ENCODE measurements around the gene DNAJB2. TPM values are rescaled to one million over a fixed set of nuclear protein-coding genes. Genes with fewer than 3 reads are reported as not detected.
A peak's percentile ranks its signal among the peaks of the same experiment; 100 is the strongest.

DNAJB2 gene
- total RNA-seq = 10 to 100 TPM; 48.2 to 49.0 TPM

- H3K9me3 Mint-ChIP-seq (ENCODE audit: low read depth) = no peaks in the 10 kb centered on the region
- ATAC-seq (peak; percentile 90), DNase-seq (peak; percentile 99)
- H3K27me3 Mint-ChIP-seq = no peaks in the 10 kb centered on the region
- H3K27ac Mint-ChIP-seq = peak within 1 kb of the TSS; percentile 96
- peaks cover 12% of the 10 kb centered on the region for H3K36me3 Mint-ChIP-seq
- peaks cover 32% of the 10 kb centered on the region for H3K4me1 Mint-ChIP-seq
- CTCF ChIA-PET = interaction anchor here (0.6 to 14.8 kb wide), 28 partner anchors 10 to 381 kb away, joined by 3 to 260 read pairs (median 4); partner anchors contain the start of genes GLB1L, NHEJ1, STK16 and TUBA4A
- peak within 1 kb of the TSS; percentile 94 for H3K4me3 Mint-ChIP-seq
Observed at GRCh38 chr2:219279151-219279915, at the start of gene DNAJB2. Gene DNAJB2, plus strand, starts transcription at chr2:219279366. Its CDS starts 468 bp downstream, at chr2:219279834.

DNA sequence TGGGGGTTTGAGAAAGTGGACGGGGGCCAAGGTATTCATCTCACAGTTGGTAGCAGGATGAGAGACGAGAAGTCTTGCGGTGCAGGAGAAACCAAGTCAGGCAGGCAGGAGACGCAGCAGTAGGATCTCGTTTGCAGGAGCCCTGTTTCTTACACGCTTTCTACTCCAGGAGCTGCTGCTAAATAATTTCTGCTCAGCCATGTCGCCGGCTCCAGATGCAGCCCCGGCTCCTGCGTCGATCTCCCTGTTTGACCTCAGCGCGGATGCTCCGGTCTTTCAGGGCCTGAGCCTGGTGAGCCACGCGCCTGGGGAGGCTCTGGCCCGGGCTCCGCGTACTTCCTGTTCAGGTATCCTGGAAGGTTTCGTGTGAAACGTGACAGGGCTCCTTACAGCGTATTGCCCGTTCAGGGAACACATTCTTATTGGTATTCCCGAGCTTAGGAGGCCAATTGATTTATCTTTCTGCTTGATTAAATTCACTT lies 49.1 kb upstream of the DNAJB2 start:
- Mint-ChIP-seq H3K9me3 (ENCODE audit: low read depth) (no peaks in the 10 kb centered on the region), H3K27me3 (no peaks in the 10 kb centered on the region), H3K36me3 (peaks cover 51% of the 10 kb centered on the region), H3K4me1 (peaks cover 63% of the 10 kb centered on the region), H3K4me3 (peak overlapping the region; percentile 98), H3K27ac (peak overlapping the region; percentile 95)
- ATAC-seq (peak; percentile 14), DNase-seq (peak; percentile 73)
- CTCF ChIA-PET = interaction anchor here (0.7 to 3.3 kb wide), 17 partner anchors 9 to 70 kb away, joined by 3 to 24 read pairs (median 8); partner anchors contain the start of genes ABCB6, GLB1L, NHEJ1 and STK16

DNA sequence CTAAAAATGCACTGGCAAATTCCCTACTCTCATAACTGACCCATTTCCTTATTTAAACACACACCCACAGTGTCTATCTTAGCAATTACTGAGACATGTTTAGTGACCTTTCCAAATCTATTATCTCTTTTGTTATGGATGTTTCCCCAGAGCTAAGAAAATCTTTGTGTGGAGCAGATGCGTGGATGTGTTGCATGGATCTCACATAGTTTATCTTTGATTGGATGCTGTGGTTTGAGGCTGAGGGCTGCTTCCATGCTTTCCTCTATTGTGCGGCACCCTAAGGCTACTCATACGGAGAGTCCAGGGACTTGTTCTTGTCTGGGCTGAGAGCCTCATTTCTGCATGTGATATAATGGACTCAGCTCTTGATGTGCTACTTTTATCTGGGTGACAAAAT lies 44.8 kb upstream of the DNAJB2 start:
- no peaks in the 10 kb centered on the region for H3K27me3 Mint-ChIP-seq
- CTCF ChIA-PET = interaction anchor here (0.8 kb wide), 1 partner anchor 20 kb away, joined by 3 read pairs; no protein-coding TSS in a partner anchor

DNA sequence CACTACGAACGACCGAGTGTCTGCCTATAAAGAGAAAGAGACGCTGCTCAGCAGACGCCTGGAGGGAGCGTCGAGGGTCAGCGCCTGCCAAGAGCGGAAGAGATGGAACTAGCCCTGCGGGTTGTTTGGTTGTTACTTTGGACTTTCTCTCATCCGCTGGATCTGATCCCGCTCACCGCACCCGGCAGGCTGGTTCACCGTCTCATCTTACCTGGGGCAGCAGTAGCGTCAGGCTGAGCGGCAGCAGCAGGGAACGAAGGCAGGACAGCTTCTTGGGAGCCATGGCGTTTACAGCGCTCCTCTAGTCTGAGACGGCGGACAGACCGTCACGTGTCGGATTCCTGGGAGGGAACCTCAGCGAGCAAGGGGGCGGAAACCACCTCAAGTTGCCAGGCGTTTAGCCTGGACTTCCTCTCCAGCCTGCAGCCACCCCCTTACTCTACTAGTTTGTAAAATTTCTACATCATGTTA lies 35.8 kb upstream of the DNAJB2 start:
- peaks cover 19% of the 10 kb centered on the region for H3K36me3 Mint-ChIP-seq
- H3K27me3 Mint-ChIP-seq = no peaks in the 10 kb centered on the region
- no peak for ATAC-seq
- no peak for DNase-seq
- no peak overlapping the region for H3K4me3 Mint-ChIP-seq
- CTCF ChIA-PET = no interaction called here
- H3K9me3 Mint-ChIP-seq (ENCODE audit: low read depth) = no peaks in the 10 kb centered on the region
- peaks cover 42% of the 10 kb centered on the region for H3K4me1 Mint-ChIP-seq
- no peak overlapping the region for H3K27ac Mint-ChIP-seq

More for the DNA sequence above, 44.8 kb upstream of the DNAJB2 start:
- DNase-seq (no peak), ATAC-seq (no peak)
- Mint-ChIP-seq H3K36me3 (peaks cover 54% of the 10 kb centered on the region), H3K4me1 (peaks cover 33% of the 10 kb centered on the region), H3K27ac (no peak overlapping the region), H3K4me3 (no peak overlapping the region), H3K9me3 (ENCODE audit: low read depth) (no peaks in the 10 kb centered on the region)

DNA sequence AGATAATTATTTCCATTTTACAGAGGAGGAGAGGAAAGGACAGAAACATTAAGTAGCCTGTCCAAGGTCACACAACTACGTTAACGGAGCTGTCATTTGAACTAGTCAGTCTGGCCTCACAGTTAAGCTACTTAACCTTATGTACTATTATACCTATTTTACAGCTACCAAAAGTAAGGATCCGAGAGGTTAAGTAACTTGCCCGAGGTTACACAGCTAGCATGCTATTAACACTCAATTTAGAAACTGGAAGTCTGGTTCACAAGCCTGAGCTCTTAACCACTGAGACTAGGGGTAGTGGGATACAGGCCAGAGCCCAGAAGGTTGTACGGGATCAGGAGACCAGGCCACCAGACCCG lies 34.4 kb upstream of the DNAJB2 start:
- CTCF ChIA-PET = interaction anchor here (0.7 to 2.7 kb wide), 15 partner anchors 10 to 347 kb away, joined by 3 to 25 read pairs (median 6); partner anchors contain the start of genes ANKZF1, ATG9A, DNAJB2 and NHEJ1
- ATAC-seq = no peak
- DNase-seq = no peak
- Mint-ChIP-seq H3K27me3 (no peaks in the 10 kb centered on the region), H3K36me3 (peaks cover 32% of the 10 kb centered on the region), H3K4me1 (peaks cover 56% of the 10 kb centered on the region), H3K27ac (peak overlapping the region; percentile 100), H3K4me3 (peak overlapping the region; percentile 99), H3K9me3 (ENCODE audit: low read depth) (no peaks in the 10 kb centered on the region)

GRCh38 chr2:219245148-219245898 lies 33.8 kb upstream of the DNAJB2 start, which contains the start of the genes GLB1L and STK16:
Gene GLB1L, minus strand, starts transcription at chr2:219245444. Its CDS starts 1,871 bp downstream, at chr2:219243573.
Gene STK16, plus strand, starts transcription at chr2:219245479. Its CDS starts 521 bp downstream, at chr2:219246000.
- peak; percentile 75 for ATAC-seq
- Mint-ChIP-seq H3K36me3 (peaks cover 38% of the 10 kb centered on the region), H3K27ac (peak within 1 kb of the TSS; percentile 100), H3K4me3 (peak within 1 kb of the TSS; percentile 99), H3K4me1 (peaks cover 61% of the 10 kb centered on the region), H3K9me3 (ENCODE audit: low read depth) (no peaks in the 10 kb centered on the region), H3K27me3 (no peaks in the 10 kb centered on the region)
- peak; percentile 94 for DNase-seq
- CTCF ChIA-PET = interaction anchor here (0.7 to 2.7 kb wide), 16 partner anchors 9 to 348 kb away, joined by 3 to 25 read pairs (median 6); partner anchors contain the start of genes ANKZF1, ATG9A, DNAJB2 and DNPEP

DNA sequence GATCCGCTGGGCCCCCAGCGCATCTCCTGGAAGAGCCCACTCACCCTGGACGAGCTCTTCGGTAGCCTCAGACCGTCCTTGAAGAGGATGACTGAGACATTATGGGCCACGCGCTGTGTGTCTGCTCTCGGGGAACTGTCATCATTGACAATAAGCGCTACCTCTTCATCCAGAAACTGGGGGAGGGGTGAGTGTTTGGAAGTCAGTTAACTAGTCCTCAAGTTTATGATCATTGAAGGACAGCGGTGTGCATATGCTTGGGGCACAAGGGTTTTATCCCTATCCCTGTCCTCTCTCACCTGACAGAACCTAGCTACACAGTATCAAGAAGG lies 33.3 kb upstream of the DNAJB2 start:
- H3K4me1 Mint-ChIP-seq = peaks cover 67% of the 10 kb centered on the region
- peak; percentile 48 for DNase-seq
- no peaks in the 10 kb centered on the region for H3K9me3 Mint-ChIP-seq (ENCODE audit: low read depth)
- H3K4me3 Mint-ChIP-seq = peak overlapping the region; percentile 99
- CTCF ChIA-PET = interaction anchor here (1.2 to 2.7 kb wide), 9 partner anchors 9 to 142 kb away, joined by 3 to 25 read pairs (median 9); partner anchors contain the start of genes ANKZF1, ATG9A, DNAJB2 and DNPEP
- peaks cover 43% of the 10 kb centered on the region for H3K36me3 Mint-ChIP-seq
- no peak for ATAC-seq
- peak overlapping the region; percentile 100 for H3K27ac Mint-ChIP-seq
- H3K27me3 Mint-ChIP-seq = no peaks in the 10 kb centered on the region

GRCh38 chr2:219246559-219246958 lies 32.6 kb upstream of the DNAJB2 start:
- no peaks in the 10 kb centered on the region for H3K27me3 Mint-ChIP-seq
- H3K4me3 Mint-ChIP-seq = peak overlapping the region; percentile 99
- H3K9me3 Mint-ChIP-seq (ENCODE audit: low read depth) = no peaks in the 10 kb centered on the region
- CTCF ChIA-PET = interaction anchor here (2.7 kb wide), 2 partner anchors 8 to 48 kb away, joined by 19 to 25 read pairs; partner anchors contain the start of gene TUBA4A
- H3K36me3 Mint-ChIP-seq = peaks cover 50% of the 10 kb centered on the region
- H3K4me1 Mint-ChIP-seq = peaks cover 74% of the 10 kb centered on the region
- DNase-seq (peak; percentile 43), ATAC-seq (no peak)
- H3K27ac Mint-ChIP-seq = peak overlapping the region; percentile 100

DNA sequence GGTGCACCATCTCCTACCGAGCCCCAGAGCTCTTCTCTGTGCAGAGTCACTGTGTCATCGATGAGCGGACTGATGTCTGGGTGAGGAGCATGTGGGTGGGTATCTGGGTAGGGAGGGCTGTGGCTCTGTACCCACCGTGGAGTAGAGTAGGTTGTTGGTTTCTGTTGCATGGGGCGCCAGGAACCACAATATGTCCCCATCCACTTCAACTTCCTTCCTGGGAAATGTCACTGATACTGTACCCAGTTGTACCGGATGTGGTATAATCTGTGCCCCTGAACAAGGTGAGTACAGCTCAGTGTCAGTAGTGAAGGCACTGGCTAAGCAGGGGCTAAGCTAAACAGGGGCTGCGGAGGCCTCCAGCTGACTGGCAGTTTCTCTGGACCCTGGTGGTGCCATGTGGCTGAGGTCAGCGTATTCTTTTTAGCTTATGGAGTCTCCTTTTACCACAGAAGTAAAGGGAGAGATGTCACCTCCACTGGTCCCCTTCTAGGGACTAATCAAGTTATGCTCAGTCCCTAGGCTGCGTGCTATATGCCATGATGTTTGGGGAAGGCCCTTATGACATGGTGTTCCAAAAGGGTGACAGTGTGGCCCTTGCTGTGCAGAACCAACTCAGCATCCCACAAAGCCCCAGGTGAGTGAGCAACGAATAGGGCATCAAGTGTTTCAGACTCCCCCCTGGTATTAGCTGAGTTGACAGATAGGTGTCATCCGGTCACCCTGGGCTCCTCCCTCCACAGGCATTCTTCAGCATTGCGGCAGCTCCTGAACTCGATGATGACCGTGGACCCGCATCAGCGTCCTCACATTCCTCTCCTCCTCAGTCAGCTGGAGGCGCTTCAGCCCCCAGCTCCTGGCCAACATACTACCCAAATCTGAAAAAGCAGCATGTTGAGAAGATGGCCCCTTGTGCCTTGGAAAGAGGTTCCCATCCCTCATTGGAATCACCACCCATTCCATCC lies 31.2 kb upstream of the DNAJB2 start:
- CTCF ChIA-PET = interaction anchor here (0.7 to 3.5 kb wide), 12 partner anchors 9 to 88 kb away, joined by 3 to 31 read pairs (median 5); partner anchors contain the start of genes ANKZF1, ATG9A, CNPPD1 and DNAJB2
- Mint-ChIP-seq H3K27ac (peak overlapping the region; percentile 100), H3K4me1 (peaks cover 81% of the 10 kb centered on the region), H3K9me3 (ENCODE audit: low read depth) (no peaks in the 10 kb centered on the region), H3K27me3 (no peaks in the 10 kb centered on the region), H3K36me3 (peaks cover 60% of the 10 kb centered on the region), H3K4me3 (peak overlapping the region; percentile 99)
- DNase-seq (peak; percentile 84), ATAC-seq (peak; percentile 38)

GRCh38 chr2:219248845-219249202 lies 30.3 kb upstream of the DNAJB2 start:
- CTCF ChIA-PET = interaction anchor here (1.1 to 3.5 kb wide), 9 partner anchors 19 to 89 kb away, joined by 4 to 31 read pairs (median 7); partner anchors contain the start of genes ANKZF1, ATG9A, CNPPD1 and DNAJB2
- peak overlapping the region; percentile 99 for H3K4me3 Mint-ChIP-seq

DNA sequence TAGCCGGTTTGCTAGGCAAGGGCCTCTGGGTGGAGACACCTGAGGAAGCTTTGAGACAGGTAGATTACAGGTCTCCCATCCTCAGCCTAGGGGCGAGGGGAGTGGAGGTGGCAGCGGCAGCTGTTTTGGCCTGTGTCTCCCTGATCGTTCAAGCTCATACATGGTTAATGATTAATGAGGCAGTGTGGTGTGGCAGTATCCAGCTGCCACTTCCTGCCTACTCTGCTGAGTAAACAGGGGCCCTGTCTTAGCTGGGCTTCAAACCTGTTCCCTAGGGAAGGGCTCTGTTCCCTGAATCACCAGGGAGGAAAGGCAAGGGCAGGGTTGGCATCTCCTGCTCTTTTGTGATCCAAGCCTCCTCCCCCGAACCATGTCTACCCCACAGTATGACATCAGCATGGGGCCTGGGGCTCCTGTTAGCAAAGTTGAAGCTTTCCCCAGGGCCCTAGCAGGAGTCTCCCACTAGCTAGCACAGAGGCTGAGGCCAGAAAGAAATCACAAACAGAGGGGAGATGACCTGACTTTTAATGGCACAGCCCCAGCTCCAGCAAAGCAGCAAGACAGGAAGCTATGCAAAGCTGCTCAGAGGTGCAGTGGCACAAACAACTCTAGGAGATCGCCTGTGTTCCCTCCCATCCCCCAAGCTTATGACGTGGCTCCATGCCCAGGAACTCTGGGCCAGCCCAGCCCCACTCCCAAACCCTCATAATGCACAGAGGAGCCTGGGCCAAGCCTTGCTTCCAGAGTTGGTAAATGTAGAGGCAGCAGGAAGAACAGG lies 29.8 kb upstream of the DNAJB2 start:
- Mint-ChIP-seq H3K9me3 (ENCODE audit: low read depth) (no peaks in the 10 kb centered on the region), H3K27me3 (no peaks in the 10 kb centered on the region), H3K4me1 (peaks cover 73% of the 10 kb centered on the region), H3K27ac (peak overlapping the region; percentile 100), H3K36me3 (peaks cover 60% of the 10 kb centered on the region), H3K4me3 (peak overlapping the region; percentile 99)
- peak; percentile 72 for DNase-seq
- CTCF ChIA-PET = interaction anchor here (0.7 to 3.5 kb wide), 15 partner anchors 10 to 269 kb away, joined by 3 to 31 read pairs (median 5); partner anchors contain the start of genes ANKZF1, ATG9A, CNPPD1 and DNAJB2
- no peak for ATAC-seq

More at GRCh38 chr2:219248845-219249202, 30.3 kb upstream of the DNAJB2 start:
- Mint-ChIP-seq H3K27me3 (no peaks in the 10 kb centered on the region), H3K4me1 (peaks cover 77% of the 10 kb centered on the region), H3K27ac (peak overlapping the region; percentile 100), H3K36me3 (peaks cover 60% of the 10 kb centered on the region), H3K9me3 (ENCODE audit: low read depth) (no peaks in the 10 kb centered on the region)
- ATAC-seq (no peak), DNase-seq (no peak)

Data from activated CD8-positive, alpha-beta memory T cell treated with anti-CD3 and anti-CD28 coated beads, Interleukin-2, amount 10 ng/mL, durations not matched to agents 7 days and 5 days (primary cell).